DOHH2 (cell line): ENCODE data around the gene TMEM183A.
A peak's percentile ranks its signal among the peaks of the same experiment; 100 is the strongest.

Experiments used
- H3F3A ChIP-seq: fragments of 200-600 bp; sonication (generic), shearing (Covaris generic); 2 replicates; pipeline ENCODE4 v1.6.0; 2016; ENCODE audit warnings: antibody characterized with exemption, mild to moderate bottlenecking; ENCODE audit not compliant: control insufficient read depth, insufficient read depth
- H3K27ac ChIP-seq: fragments of 200-600 bp; sonication (generic); 2 replicates; pipeline ENCODE4 v1.5.1; 2014; ENCODE audit warnings: low read depth, mild to moderate bottlenecking, low read length, moderate library complexity
- H3K27me3 ChIP-seq: fragments of 200-600 bp; sonication (generic); 2 replicates; pipeline ENCODE4 v1.6.1; 2014; ENCODE audit warnings: mild to moderate bottlenecking, low read length, mixed read lengths; ENCODE audit not compliant: control insufficient read depth
- H3K36me3 ChIP-seq: fragments of 200-600 bp; sonication (generic); 2 replicates; pipeline ENCODE4 v1.6.1; 2014; ENCODE audit warnings: mild to moderate bottlenecking, low read length, moderate library complexity, mixed read lengths; ENCODE audit not compliant: control insufficient read depth
- H3K4me1 ChIP-seq: fragments of 200-600 bp; sonication (generic); 2 replicates; pipeline ENCODE4 v1.6.1; 2014; ENCODE audit warnings: mild to moderate bottlenecking, low read length, mixed read lengths; ENCODE audit not compliant: control insufficient read depth
- H3K4me2 ChIP-seq: fragments of 200-600 bp; sonication (generic); 2 replicates; pipeline ENCODE4 v1.6.0; 2014; ENCODE audit warnings: mild to moderate bottlenecking, low read length, moderate library complexity
- H3K4me3 ChIP-seq: fragments of 200-600 bp; sonication (generic); 2 replicates; pipeline ENCODE4 v1.5.1; 2014; ENCODE audit warnings: mild to moderate bottlenecking, low read length, mixed read lengths
- H3K79me2 ChIP-seq: fragments of 200-600 bp; sonication (generic); 2 replicates; pipeline ENCODE4 v1.6.1; 2014; ENCODE audit warnings: mild to moderate bottlenecking, low read length, mixed read lengths; ENCODE audit not compliant: control insufficient read depth
- H3K9me2 ChIP-seq: fragments of 200-600 bp; sonication (generic); replicated peaks from 2 replicates; pipeline ENCODE4 v1.6.1; 2014; ENCODE audit warnings: mild to moderate bottlenecking, low read length, mixed read lengths; ENCODE audit not compliant: control insufficient read depth
- H3K9me3 ChIP-seq: fragments of 200-600 bp; sonication (generic); 2 replicates; pipeline ENCODE4 v1.6.1; 2014; ENCODE audit warnings: antibody characterized with exemption, low read length, mixed read lengths; ENCODE audit not compliant: control insufficient read depth, insufficient read depth
- H4K20me1 ChIP-seq: fragments of 200-600 bp; sonication (generic); 2 replicates; pipeline ENCODE4 v1.6.0; 2014; ENCODE audit warnings: low read depth, mild to moderate bottlenecking, antibody characterized with exemption, low read length, moderate library complexity; ENCODE audit not compliant: control insufficient read depth, insufficient read depth
- CTCF ChIP-seq: fragments of 200-600 bp; sonication (generic); IDR thresholded peaks from one replicate; pipeline ENCODE4 v1.5.1; 2014; ENCODE audit warnings: antibody characterized with exemption, mild to moderate bottlenecking, low read depth, low read length; ENCODE audit not compliant: poor library complexity, severe bottlenecking
- EZH2phosphoT487 ChIP-seq: fragments of 200-600 bp; sonication (generic); IDR thresholded peaks from 2 replicates; pipeline ENCODE4 v1.6.1; 2017; ENCODE audit warnings: borderline replicate concordance, mild to moderate bottlenecking, antibody characterized with exemption, low read length, moderate library complexity, mixed read lengths

The TMEM183A gene

GRCh38 chr1:202959276-202959620 lies 47.9 kb upstream of the TMEM183A start:
- peaks cover 38% of the 10 kb centered on the region for H3K79me2 ChIP-seq
- H3K27me3 ChIP-seq, result no peaks in the 10 kb centered on the region
- TF ChIP-seq CTCF (no peak), EZH2phosphoT487 (no peak)
- 0 out of 2 replicates have a peak, but pooled peaks cover 5% of the 10 kb centered on the region for H3F3A ChIP-seq
- H3K4me1 ChIP-seq, result peaks cover 20% of the 10 kb centered on the region
- H3K9me3 ChIP-seq, result no peaks in the 10 kb centered on the region
- H3K9me2 ChIP-seq, result no peaks in the 10 kb centered on the region
- peaks cover 16% of the 10 kb centered on the region for H3K36me3 ChIP-seq
- H3K4me3 ChIP-seq, result no peak overlapping the region
- H3K27ac ChIP-seq, result no peak overlapping the region
- H4K20me1 ChIP-seq, result peaks cover 16% of the 10 kb centered on the region
- H3K4me2 ChIP-seq, result peak overlapping the region; percentile 91; the same call in 1 of the 2 replicates

GRCh38 chr1:202961220-202961880 lies 45.8 kb upstream of the TMEM183A start:
- no peak overlapping the region for H3K27ac ChIP-seq
- H3K27me3 ChIP-seq, result no peaks in the 10 kb centered on the region
- H3K9me2 ChIP-seq, result no peaks in the 10 kb centered on the region
- peaks cover 8% of the 10 kb centered on the region for H3K36me3 ChIP-seq
- no peak for TF ChIP-seq CTCF
- no peak for TF ChIP-seq EZH2phosphoT487
- peaks cover 14% of the 10 kb centered on the region for H4K20me1 ChIP-seq
- H3K4me1 ChIP-seq, result peaks cover 24% of the 10 kb centered on the region
- H3K9me3 ChIP-seq, result no peaks in the 10 kb centered on the region
- peaks cover 17% of the 10 kb centered on the region for H3K79me2 ChIP-seq
- no peak overlapping the region for H3K4me2 ChIP-seq
- 0 out of 2 replicates have a peak, but pooled peaks cover 5% of the 10 kb centered on the region for H3F3A ChIP-seq
- no peak overlapping the region for H3K4me3 ChIP-seq

- Histone ChIP-seq H3K9me2 (no peaks in the 10 kb centered on the region), H3K4me1 (peaks cover 32% of the 10 kb centered on the region), H3K27ac (no peak overlapping the region), H3F3A (no peaks in the 10 kb centered on the region; the same call in 1 of the 2 replicates), H3K4me3 (no peak overlapping the region), H4K20me1 (no peaks in the 10 kb centered on the region), H3K79me2 (peaks cover 6% of the 10 kb centered on the region), H3K4me2 (no peak overlapping the region), H3K9me3 (no peaks in the 10 kb centered on the region), H3K27me3 (no peaks in the 10 kb centered on the region), H3K36me3 (no peaks in the 10 kb centered on the region; the same call in 1 of the 2 replicates)
- TF ChIP-seq CTCF (no peak), EZH2phosphoT487 (no peak)
Measured at GRCh38 chr1:202964791-202965410, 42.3 kb upstream of the TMEM183A start.
